PC-3 (cell line): ENCODE results near the gene TCERG1L. TPM values are rescaled to one million over a fixed set of nuclear protein-coding genes. Genes with fewer than 3 reads are reported as not detected.

Source experiments
- ATAC-seq: fragments of 200-7000 bp; cut with Tn5 transposase; 2 replicates; pipeline ENCODE4 v1.9.1; 2020; ENCODE audit warnings: mild to moderate bottlenecking, moderate library complexity
- BruUV-seq: library from RNA; stranded (reverse); fragments of 400-500 nt; replicated peaks from 2 replicates; lab custom pipeline; 2021; lab: Mats Ljungman, UMichigan
- CTCF ChIA-PET: fragments of 300-600 bp; sonication (Branson Sonifier 250); formaldehyde crosslinking; loops from one replicate; lab custom pipeline; 2022; ENCODE audit warnings: antibody characterized with exemption; lab: Charles Lee
- POLR2A ChIA-PET: fragments of 300-600 bp; sonication (Branson Sonifier 250); formaldehyde crosslinking; loops from one replicate; lab custom pipeline; 2022; ENCODE audit warnings: antibody characterized with exemption; ENCODE audit not compliant: unreplicated experiment; lab: Charles Lee
- DNase-seq: peaks from one replicate; pipeline ENCODE4 v3.0.0-alpha.2; 2015
- H2AFZ ChIP-seq: fragments of 300-600 bp; sonication (generic); 2 replicates; pipeline ENCODE4 v1.6.0; 2016; ENCODE audit warnings: antibody characterized with exemption, low read length
- H3F3A ChIP-seq: fragments of 300-600 bp; sonication (generic); one replicate; pipeline ENCODE4 v1.6.0; 2017; ENCODE audit warnings: antibody characterized with exemption, low read length, control low read depth, mild to moderate bottlenecking; ENCODE audit not compliant: unreplicated experiment
- H3K27ac ChIP-seq: fragments of 300-600 bp; sonication (generic); 2 replicates; pipeline ENCODE4 v1.5.1; 2016; ENCODE audit warnings: mild to moderate bottlenecking, low read length
- H3K27me3 ChIP-seq: fragments of 300-600 bp; sonication (generic); 2 replicates; pipeline ENCODE4 v1.6.1; 2016; ENCODE audit warnings: low read length, mixed read lengths
- H3K36me3 ChIP-seq: fragments of 300-600 bp; sonication (generic); 2 replicates; pipeline ENCODE4 v1.6.1; 2016; ENCODE audit warnings: low read depth, mixed run types, low read length, mixed read lengths
- H3K4me1 ChIP-seq: fragments of 300-600 bp; sonication (generic); 2 replicates; pipeline ENCODE4 v1.5.1; 2016; ENCODE audit warnings: low read length; ENCODE audit not compliant: insufficient read depth
- H3K4me2 ChIP-seq: fragments of 300-600 bp; sonication (generic); 2 replicates; pipeline ENCODE4 v1.6.0; 2016; ENCODE audit warnings: low read length
- H3K4me3 ChIP-seq: fragments of 300-600 bp; sonication (generic); 2 replicates; pipeline ENCODE4 v1.5.1; 2016; ENCODE audit warnings: mild to moderate bottlenecking, low read length, mixed read lengths
- H3K79me2 ChIP-seq: fragments of 300-600 bp; sonication (generic); 2 replicates; pipeline ENCODE4 v1.6.1; 2017; ENCODE audit warnings: low read length, mixed read lengths
- H3K9ac ChIP-seq: fragments of 300-600 bp; sonication (generic); 2 replicates; pipeline ENCODE4 v1.6.0; 2016; ENCODE audit warnings: mild to moderate bottlenecking, low read length
- H3K9me2 ChIP-seq: fragments of 300-600 bp; sonication (generic); replicated peaks from 2 replicates; pipeline ENCODE4 v1.6.1; 2016; ENCODE audit warnings: mixed run types, low read length, mixed read lengths
- H3K9me3 ChIP-seq: fragments of 300-600 bp; sonication (generic); 2 replicates; pipeline ENCODE4 v1.6.1; 2016; ENCODE audit warnings: low read length, mixed read lengths
- H4K20me1 ChIP-seq: fragments of 300-600 bp; sonication (generic); 2 replicates; pipeline ENCODE4 v1.6.1; 2016; ENCODE audit warnings: low read length, mixed read lengths
- EZH2 ChIP-seq: fragments of 300-600 bp; sonication (generic); IDR thresholded peaks from one replicate; pipeline ENCODE4 v1.6.1; 2017; ENCODE audit warnings: antibody characterized with exemption, mild to moderate bottlenecking, low read length; ENCODE audit not compliant: unreplicated experiment
- EZH2phosphoT487 ChIP-seq: fragments of 300-600 bp; sonication (generic); IDR thresholded peaks from 2 replicates; pipeline ENCODE4 v1.6.1; 2018; ENCODE audit warnings: mild to moderate bottlenecking, antibody characterized with exemption, low read length, borderline replicate concordance
- intact Hi-C: fragments of 100-400 bp; cut with micrococcal nuclease; formaldehyde crosslinking; loops from 2 replicates; pipeline ENCODE4 v1.9.0; 2023
- total RNA-seq: library from RNA; depleted of rRNA; stranded (reverse); fragments of >200 nt; gene quantifications from 2 replicates; pipeline ENCODE4 v1.2.3, GENCODE V29; 2014
- TF ChIP-seq, protein P1 (sequence below): fragments of 300-600 bp; sonication (generic); conservative IDR thresholded peaks from 2 replicates; pipeline ENCODE4 v1.5.1; 2017; ENCODE audit warnings: antibody characterized with exemption, low read depth, mild to moderate bottlenecking, low read length

The TCERG1L gene
- total RNA-seq, 1 experiment from 2014 or later, result not detected

GRCh38 chr10:131196176-131196885, 115.2 kb downstream of the TCERG1L start:
- Histone ChIP-seq H3F3A (no peaks in the 10 kb centered on the region), H3K9me2 (no peaks in the 10 kb centered on the region), H3K36me3 (no peaks in the 10 kb centered on the region), H3K79me2 (no peaks in the 10 kb centered on the region), H3K9ac (no peak overlapping the region), H4K20me1 (no peaks in the 10 kb centered on the region), H3K9me3 (no peaks in the 10 kb centered on the region), H3K4me3 (no peak overlapping the region), H3K27me3 (no peaks in the 10 kb centered on the region), H3K27ac (no peak overlapping the region), H3K4me1 (no peaks in the 10 kb centered on the region), H2AFZ (no peak overlapping the region), H3K4me2 (no peak overlapping the region)
- intact Hi-C loops, result no loop called here
- POLR2A ChIA-PET, result no interaction called here
- DNase-seq (no peak), ATAC-seq (no peak)
- CTCF ChIA-PET, result no interaction called here
- TF ChIP-seq, protein P1, sequence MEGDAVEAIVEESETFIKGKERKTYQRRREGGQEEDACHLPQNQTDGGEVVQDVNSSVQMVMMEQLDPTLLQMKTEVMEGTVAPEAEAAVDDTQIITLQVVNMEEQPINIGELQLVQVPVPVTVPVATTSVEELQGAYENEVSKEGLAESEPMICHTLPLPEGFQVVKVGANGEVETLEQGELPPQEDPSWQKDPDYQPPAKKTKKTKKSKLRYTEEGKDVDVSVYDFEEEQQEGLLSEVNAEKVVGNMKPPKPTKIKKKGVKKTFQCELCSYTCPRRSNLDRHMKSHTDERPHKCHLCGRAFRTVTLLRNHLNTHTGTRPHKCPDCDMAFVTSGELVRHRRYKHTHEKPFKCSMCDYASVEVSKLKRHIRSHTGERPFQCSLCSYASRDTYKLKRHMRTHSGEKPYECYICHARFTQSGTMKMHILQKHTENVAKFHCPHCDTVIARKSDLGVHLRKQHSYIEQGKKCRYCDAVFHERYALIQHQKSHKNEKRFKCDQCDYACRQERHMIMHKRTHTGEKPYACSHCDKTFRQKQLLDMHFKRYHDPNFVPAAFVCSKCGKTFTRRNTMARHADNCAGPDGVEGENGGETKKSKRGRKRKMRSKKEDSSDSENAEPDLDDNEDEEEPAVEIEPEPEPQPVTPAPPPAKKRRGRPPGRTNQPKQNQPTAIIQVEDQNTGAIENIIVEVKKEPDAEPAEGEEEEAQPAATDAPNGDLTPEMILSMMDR, result no peak
- TF ChIP-seq EZH2 (no peak), EZH2phosphoT487 (no peak)
- BruUV-seq, result no TSS peak

DNA sequence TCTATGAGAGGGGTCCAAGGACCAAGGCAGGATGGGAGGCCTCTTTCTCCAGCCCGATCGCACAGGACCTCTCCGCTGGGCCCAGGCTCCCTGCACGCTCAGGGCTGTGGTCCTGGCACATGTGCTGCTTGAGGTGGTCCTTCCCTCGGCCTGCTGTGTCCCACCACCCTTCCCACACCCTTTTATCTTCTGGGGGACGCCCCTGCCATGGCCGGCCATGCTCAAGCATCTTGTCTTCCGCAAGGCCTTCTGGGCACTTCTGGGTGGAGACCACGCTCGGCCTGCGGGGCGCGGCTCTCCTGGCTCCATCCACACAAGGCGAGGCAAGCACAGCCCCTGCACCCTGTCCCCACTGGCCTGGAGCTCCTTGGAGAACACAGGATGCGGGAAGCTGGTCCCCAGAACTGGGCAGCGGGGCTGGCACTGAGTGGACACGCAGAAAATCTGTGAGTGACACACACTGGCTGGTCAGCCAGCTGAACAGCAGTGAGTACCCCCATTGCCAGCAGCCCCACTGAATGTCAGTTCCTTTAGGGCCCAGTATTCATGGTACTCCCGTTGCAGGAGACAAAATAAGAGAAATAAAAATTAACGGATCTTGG, 115.9 kb downstream of the TCERG1L start:
- POLR2A ChIA-PET, result no interaction called here
- Histone ChIP-seq H3K4me2 (no peak overlapping the region), H3K4me3 (no peak overlapping the region), H3K9me2 (no peaks in the 10 kb centered on the region), H3K36me3 (no peaks in the 10 kb centered on the region), H3K27ac (no peak overlapping the region), H3K4me1 (no peaks in the 10 kb centered on the region), H4K20me1 (no peaks in the 10 kb centered on the region), H3K9me3 (no peaks in the 10 kb centered on the region), H3F3A (no peaks in the 10 kb centered on the region), H3K79me2 (no peaks in the 10 kb centered on the region), H3K9ac (no peak overlapping the region), H3K27me3 (no peaks in the 10 kb centered on the region), H2AFZ (no peak overlapping the region)
- DNase-seq (no peak), ATAC-seq (no peak)
- no peak for TF ChIP-seq EZH2
- TF ChIP-seq EZH2phosphoT487, result no peak
- TF ChIP-seq, protein P1, result no peak
- no TSS peak for BruUV-seq
- CTCF ChIA-PET, result no interaction called here
- intact Hi-C loops, result no loop called here

- no peak overlapping the region for H3K4me2 ChIP-seq
- ChIA-PET CTCF (no interaction called here), POLR2A (no interaction called here)
- no peaks in the 10 kb centered on the region for H3K36me3 ChIP-seq
- intact Hi-C loops, result no loop called here
- no peak overlapping the region for H2AFZ ChIP-seq
- no peaks in the 10 kb centered on the region for H3K79me2 ChIP-seq
- no peaks in the 10 kb centered on the region for H3F3A ChIP-seq
- H3K9ac ChIP-seq, result no peak overlapping the region
- TF ChIP-seq EZH2 (no peak), EZH2phosphoT487 (no peak)
- TF ChIP-seq, protein P1, result no peak
- DNase-seq, result no peak
- no peaks in the 10 kb centered on the region for H3K9me2 ChIP-seq
- ATAC-seq, result no peak
- H3K4me1 ChIP-seq, result no peaks in the 10 kb centered on the region
- H3K27me3 ChIP-seq, result no peaks in the 10 kb centered on the region
- BruUV-seq, result no TSS peak
- no peak overlapping the region for H3K4me3 ChIP-seq
- no peaks in the 10 kb centered on the region for H4K20me1 ChIP-seq
- H3K9me3 ChIP-seq, result no peaks in the 10 kb centered on the region
- no peak overlapping the region for H3K27ac ChIP-seq
Measured at GRCh38 chr10:131195116-131195515, 116.4 kb downstream of the TCERG1L start.
